Large intestine (tissue), 3 donors: ENCODE data around the gene RBM33. TPM values are rescaled to one million over a fixed set of nuclear protein-coding genes. Genes with fewer than 3 reads are reported as not detected.
A peak's percentile ranks its signal among the peaks of the same experiment; 100 is the strongest.

Experiments used
- DNase-seq, 2 donors: peaks; one replicate each; pipeline versions ENCODE4 v3.0.0 to v3.0.0-alpha.2; 2013
- H3K27ac ChIP-seq: one replicate; pipeline ENCODE4 v1.5.1; 2013; ENCODE audit warnings: low read length
- H3K27me3 ChIP-seq: 2 replicates; pipeline ENCODE4 v1.6.1; 2013; ENCODE audit warnings: low read length; ENCODE audit not compliant: control insufficient read depth, insufficient read depth
- H3K36me3 ChIP-seq: 2 replicates; pipeline ENCODE4 v1.6.1; 2013; ENCODE audit warnings: low read length; ENCODE audit not compliant: control insufficient read depth, insufficient read depth
- H3K4me1 ChIP-seq: one replicate; pipeline ENCODE4 v1.6.1; 2013; ENCODE audit warnings: low read length; ENCODE audit not compliant: control insufficient read depth, insufficient read depth
- H3K4me3 ChIP-seq: one replicate; pipeline ENCODE4 v1.5.1; 2013; ENCODE audit warnings: low read length
- H3K9me3 ChIP-seq: one replicate; pipeline ENCODE4 v1.6.1; 2013; ENCODE audit warnings: mild to moderate bottlenecking, low read depth, low read length, moderate library complexity; ENCODE audit not compliant: control insufficient read depth
- WGBS: methylation state at CpG from one replicate; pipeline ENCODE4 v1.1.5; 2013; ENCODE audit warnings: low lambda C conversion rate; ENCODE audit not compliant: insufficient coverage; 5-methylcytosine and 5-hydroxymethylcytosine counted together
- polyA plus RNA-seq: library from polyadenylated mRNA; unstranded; fragments of 120-200 nt; gene quantifications from one replicate; pipeline ENCODE4 v1.2.1, GENCODE V29; 2013

RBM33 gene
- polyA plus RNA-seq, 1 donor: 42.8 TPM

DNA sequence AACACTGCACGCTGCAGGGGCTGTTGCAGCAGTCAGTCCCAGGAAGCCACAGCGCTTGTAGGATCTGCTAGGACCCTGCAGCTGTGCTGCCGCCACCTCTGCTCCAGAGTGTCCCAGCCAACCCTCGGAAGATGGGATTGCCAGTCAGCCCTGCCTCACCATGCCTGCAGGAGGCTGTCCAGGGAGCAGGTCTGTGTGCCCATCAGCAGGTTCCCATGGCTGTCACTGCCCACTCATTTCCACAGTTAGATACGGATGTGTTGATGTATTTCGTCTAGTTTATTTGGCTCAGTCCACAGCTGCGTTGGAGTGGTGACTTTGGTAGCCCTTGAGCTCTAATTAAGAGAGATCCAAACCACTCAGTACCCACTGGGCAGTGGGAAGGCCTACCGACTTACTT lies 132.1 kb downstream of the RBM33 start:
- H3K36me3 ChIP-seq: peaks cover 79% of the 10 kb centered on the region
- no peak for DNase-seq
- no peaks in the 10 kb centered on the region for H3K27me3 ChIP-seq
- H3K4me3 ChIP-seq: no peak overlapping the region
- peaks cover 4% of the 10 kb centered on the region for H3K4me1 ChIP-seq
- H3K9me3 ChIP-seq: no peaks in the 10 kb centered on the region
- H3K27ac ChIP-seq: no peak overlapping the region
- no CpG with 5 or more reads among the region's 8 CpGs for WGBS

DNA sequence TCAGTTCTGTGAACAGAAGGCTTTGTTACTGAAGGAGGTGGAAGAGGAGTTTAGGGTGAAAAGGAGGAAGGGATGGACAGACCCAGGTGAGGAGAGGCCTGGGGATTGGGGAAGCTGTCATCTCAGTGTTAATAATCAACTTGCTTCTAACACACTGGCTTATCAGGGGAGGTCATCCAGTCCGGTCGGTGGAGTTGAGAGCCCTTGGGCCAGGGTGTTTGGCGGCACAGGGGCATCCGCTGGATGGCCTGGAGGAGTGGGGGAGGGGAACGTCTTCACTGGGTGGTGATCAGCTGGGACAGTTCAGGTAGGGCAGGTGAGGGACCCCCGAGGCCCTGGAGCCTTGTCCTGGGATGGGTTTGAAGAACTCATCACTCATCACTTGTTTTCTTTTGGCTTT lies 133.9 kb downstream of the RBM33 start:
- DNase-seq: no peak
- Histone ChIP-seq H3K4me3 (no peak overlapping the region), H3K36me3 (peaks cover 78% of the 10 kb centered on the region), H3K27ac (no peak overlapping the region), H3K4me1 (peaks cover 4% of the 10 kb centered on the region), H3K9me3 (no peaks in the 10 kb centered on the region), H3K27me3 (no peaks in the 10 kb centered on the region)
- no CpG with 5 or more reads among the region's 6 CpGs for WGBS

DNA sequence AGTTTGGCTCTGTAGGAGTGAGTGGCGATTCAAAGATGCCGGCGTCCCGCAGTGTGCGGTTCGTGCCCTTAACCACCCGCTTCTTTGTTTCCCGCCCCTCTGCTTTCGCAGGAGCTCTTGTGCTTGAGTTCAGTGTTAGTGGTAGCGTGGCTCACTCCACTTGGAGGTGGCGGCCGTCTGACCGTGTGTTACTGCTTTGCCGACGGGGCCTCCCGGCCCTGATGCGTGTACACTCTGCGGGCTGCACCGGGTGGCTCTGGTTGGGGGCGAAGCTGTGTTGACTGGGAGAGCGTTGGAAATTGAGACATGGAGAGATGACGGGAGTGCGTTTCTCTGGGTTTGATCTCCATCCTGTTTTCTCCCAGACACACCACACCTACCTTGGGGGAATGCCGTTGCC lies 136.4 kb downstream of the RBM33 start:
- Histone ChIP-seq H3K36me3 (peaks cover 61% of the 10 kb centered on the region), H3K4me1 (peaks cover 4% of the 10 kb centered on the region), H3K4me3 (no peak overlapping the region), H3K9me3 (no peaks in the 10 kb centered on the region), H3K27me3 (no peaks in the 10 kb centered on the region), H3K27ac (no peak overlapping the region)
- WGBS: 100% methylated on average over 5 of the region's 24 CpGs
- no peak for DNase-seq

DNA sequence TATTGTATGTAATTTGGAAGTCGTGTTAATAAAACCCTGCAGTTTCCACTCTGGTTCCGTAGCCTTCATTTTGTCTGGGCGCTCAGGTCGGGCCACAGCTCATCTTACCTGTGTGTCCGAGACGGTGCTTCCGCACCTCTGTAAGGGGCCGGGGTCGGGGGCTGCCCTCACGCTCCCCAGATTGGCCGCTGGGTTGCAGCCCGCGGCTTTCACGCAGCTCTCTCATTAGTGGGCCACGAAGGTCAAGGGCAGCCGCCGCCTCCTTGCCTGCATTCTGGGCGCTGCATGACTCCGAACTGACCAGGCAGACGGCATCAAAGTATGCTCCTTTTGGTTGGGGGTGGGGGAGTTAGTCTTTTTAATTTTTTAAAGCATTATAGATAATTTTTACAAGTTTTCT lies 137.0 kb downstream of the RBM33 start:
- Histone ChIP-seq H3K4me3 (no peak overlapping the region), H3K27ac (no peak overlapping the region), H3K27me3 (peaks cover under 1% of the 10 kb centered on the region), H3K9me3 (no peaks in the 10 kb centered on the region), H3K36me3 (peaks cover 56% of the 10 kb centered on the region), H3K4me1 (peaks cover 4% of the 10 kb centered on the region)
- no peak for DNase-seq
- WGBS: no CpG with 5 or more reads among the region's 20 CpGs

DNA sequence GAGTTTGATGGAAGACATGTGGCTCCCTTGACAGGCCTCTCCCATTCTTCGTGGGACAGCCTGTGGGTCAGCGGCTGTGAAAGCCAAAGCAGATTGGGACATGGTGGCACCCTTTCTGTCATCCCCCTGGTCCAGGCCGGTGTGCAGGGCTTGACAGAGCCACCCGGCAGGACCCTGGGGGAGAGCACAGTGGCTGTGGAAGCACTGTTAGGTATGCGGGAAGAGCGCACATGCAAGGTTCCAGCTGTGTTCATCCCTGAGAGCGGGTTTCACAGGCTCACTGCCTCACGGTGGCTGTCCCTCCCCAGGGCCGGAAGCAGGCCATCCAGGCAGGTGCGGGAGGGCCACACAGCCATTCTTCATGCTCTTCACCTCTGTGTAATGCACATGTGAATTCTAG lies 138.0 kb downstream of the RBM33 start:
- Histone ChIP-seq H3K27me3 (peaks cover 7% of the 10 kb centered on the region), H3K27ac (no peak overlapping the region), H3K36me3 (peaks cover 46% of the 10 kb centered on the region), H3K9me3 (no peaks in the 10 kb centered on the region), H3K4me1 (peaks cover 5% of the 10 kb centered on the region), H3K4me3 (no peak overlapping the region)
- no peak for DNase-seq
- no CpG with 5 or more reads among the region's 10 CpGs for WGBS

DNA sequence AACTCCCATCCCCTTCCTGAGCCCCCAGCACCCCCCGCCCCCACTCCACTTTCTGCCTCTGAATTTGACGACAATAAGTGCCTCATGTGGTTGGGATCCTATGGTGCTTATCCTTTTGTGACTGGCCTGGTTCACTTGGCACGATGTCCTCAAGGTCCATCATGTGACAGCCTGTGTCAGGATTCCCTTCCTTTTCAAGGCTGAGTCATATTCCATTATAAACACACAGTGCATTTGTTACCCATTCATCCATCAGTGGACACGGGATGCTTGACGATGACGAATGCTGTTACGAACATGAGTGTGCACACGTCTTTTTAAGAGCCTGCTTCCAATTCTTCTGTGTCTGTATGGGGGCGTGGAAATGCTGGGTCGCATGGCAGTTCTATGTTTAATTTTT lies 141.1 kb downstream of the RBM33 start:
- Histone ChIP-seq H3K4me1 (peaks cover 6% of the 10 kb centered on the region), H3K9me3 (peaks cover 4% of the 10 kb centered on the region), H3K36me3 (peaks cover 28% of the 10 kb centered on the region), H3K27me3 (peaks cover 18% of the 10 kb centered on the region), H3K4me3 (no peak overlapping the region), H3K27ac (no peak overlapping the region)
- 100% methylated on average over 2 of the region's 10 CpGs for WGBS
- no peak for DNase-seq

DNA sequence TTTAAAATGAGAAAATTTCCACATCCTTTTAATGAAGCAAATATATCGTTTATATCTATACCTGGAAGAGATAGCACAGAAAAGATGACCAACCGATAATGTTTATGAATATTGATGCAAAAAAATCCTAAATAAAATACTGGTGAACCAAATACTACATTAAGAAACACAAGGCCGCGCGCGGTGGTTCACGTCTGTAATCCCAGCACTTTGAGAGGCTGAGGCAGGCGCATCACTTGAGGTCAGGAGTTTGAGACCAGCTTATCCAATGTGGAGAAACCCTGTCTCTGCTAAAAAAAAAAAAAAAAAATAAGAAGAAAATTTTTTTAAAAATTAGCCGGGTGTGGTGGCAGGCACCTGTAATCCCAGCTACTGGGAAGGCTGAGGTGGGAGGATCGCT lies 142.0 kb downstream of the RBM33 start:
- no peak for DNase-seq

DNA sequence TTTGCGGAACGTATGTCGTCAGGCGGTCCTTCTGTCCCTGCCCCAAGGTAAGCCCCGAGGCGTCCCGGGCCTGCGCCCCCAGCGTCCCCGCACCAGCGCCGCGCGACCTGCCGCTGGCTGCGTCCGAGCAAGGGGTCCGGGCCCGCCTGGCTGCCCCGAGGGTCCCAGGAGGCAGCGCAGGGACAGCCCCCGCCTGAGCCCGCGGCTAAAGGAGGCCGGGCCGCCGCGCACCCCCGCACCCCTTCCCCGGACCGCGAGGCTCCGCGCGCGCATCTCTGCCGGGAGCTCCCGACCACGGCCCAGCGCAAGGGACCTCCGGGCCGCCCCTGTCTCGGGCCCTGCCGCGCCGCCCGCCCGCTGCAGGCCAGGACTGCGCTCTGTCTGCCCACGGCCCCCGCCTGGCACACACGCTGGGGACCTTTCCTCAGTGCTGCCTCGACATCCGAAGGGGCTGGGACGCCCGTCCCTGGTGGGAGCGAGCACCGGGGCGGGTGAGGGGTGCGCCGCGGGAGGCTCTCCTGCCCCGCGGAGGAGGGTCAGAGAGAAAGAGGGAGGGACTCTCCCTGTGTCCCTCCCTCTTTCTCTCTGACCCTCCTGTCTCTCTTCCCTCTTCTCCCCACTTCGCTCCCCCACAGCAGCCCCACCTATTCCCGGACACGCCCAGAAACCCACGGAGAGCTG lies 142.8 kb downstream of the RBM33 start:
- Histone ChIP-seq H3K9me3 (peaks cover 8% of the 10 kb centered on the region), H3K27me3 (peaks cover 18% of the 10 kb centered on the region), H3K36me3 (peaks cover 15% of the 10 kb centered on the region), H3K4me3 (peak overlapping the region; percentile 16), H3K27ac (no peak overlapping the region), H3K4me1 (peaks cover 6% of the 10 kb centered on the region)
- DNase-seq: peak in 1 of 2 donors; percentile 23
- no CpG with 5 or more reads among the region's 68 CpGs for WGBS

More for the DNA sequence above, 142.0 kb downstream of the RBM33 start:
- Histone ChIP-seq H3K4me1 (peaks cover 6% of the 10 kb centered on the region), H3K27ac (no peak overlapping the region), H3K36me3 (peaks cover 19% of the 10 kb centered on the region), H3K27me3 (peaks cover 18% of the 10 kb centered on the region), H3K9me3 (peaks cover 4% of the 10 kb centered on the region), H3K4me3 (no peak overlapping the region)
- WGBS: 88% methylated on average over 4 of the region's 10 CpGs

DNA sequence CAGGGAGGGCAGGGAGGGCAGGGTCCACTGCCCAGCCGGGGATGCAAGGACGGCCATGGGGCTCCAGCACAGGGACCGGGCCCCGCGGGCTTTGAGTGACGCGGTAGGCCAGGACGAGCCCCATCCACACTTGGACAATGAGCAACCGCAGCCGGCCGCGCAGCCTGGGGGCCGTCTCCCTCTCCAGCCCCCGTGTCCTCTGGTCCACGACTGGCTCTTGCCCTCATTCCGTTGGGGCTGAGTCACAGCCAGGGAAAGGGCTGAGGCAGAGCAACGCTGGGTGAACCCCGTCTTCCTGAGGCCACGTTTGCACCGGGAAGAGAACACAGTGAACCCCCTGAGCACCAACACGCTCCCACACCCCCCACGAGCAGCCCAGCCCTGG lies 144.1 kb downstream of the RBM33 start:
- Histone ChIP-seq H3K9me3 (peaks cover 12% of the 10 kb centered on the region), H3K4me3 (no peak overlapping the region), H3K36me3 (peaks cover 4% of the 10 kb centered on the region), H3K4me1 (peaks cover 6% of the 10 kb centered on the region), H3K27ac (no peak overlapping the region), H3K27me3 (peaks cover 18% of the 10 kb centered on the region)
- DNase-seq: no peak
- WGBS: no CpG with 5 or more reads among the region's 22 CpGs

DNA sequence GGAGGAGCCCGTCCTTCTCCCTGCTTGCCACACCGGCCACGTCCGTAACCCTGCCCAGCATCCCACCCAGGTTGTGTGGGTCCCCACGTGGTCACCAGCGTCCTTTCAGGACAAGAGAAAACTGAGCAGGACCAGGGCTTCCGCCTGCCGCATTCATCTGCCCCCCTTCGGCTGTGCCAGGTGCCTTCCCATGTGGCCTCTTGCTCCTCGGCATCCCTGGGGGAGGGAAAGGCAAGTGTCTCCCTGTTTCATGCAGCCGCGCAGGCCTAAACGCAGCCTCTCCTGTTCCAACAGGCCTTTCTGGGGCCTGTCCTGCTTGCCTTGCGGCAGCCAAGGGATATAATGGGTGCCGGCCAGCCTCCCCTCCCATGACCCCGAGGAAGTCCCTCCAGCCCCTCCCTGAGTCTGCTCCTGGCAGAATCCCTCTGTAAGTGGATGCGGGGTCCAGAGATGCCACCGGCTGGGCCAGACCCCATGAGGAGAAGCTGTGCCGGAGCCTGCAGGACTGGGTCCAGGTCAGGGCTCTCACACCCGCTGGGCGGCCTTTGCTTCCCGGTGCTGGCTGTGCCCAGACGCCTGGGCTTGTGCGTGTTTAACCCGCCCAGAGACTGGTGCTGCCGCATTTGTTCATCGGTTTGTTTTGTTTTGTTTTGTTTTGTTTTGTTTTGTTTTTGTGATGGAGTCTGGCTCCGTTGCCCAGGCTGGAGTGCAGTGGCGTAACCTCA lies 144.7 kb downstream of the RBM33 start:
- H3K27ac ChIP-seq: no peak overlapping the region
- H3K27me3 ChIP-seq: peaks cover 18% of the 10 kb centered on the region
- peaks cover 12% of the 10 kb centered on the region for H3K9me3 ChIP-seq
- no CpG with 5 or more reads among the region's 29 CpGs for WGBS
- H3K4me3 ChIP-seq: no peak overlapping the region
- peaks cover 3% of the 10 kb centered on the region for H3K36me3 ChIP-seq
- no peak for DNase-seq
- peaks cover 6% of the 10 kb centered on the region for H3K4me1 ChIP-seq
